ENCODE results near the gene PHF21A. TPM values are rescaled to one million over a fixed set of nuclear protein-coding genes. Genes with fewer than 3 reads are reported as not detected.

Gene PHF21A
- total RNA-seq, 2 experiments from 2014 or later: 59.5 to 66.2 TPM

DNA sequence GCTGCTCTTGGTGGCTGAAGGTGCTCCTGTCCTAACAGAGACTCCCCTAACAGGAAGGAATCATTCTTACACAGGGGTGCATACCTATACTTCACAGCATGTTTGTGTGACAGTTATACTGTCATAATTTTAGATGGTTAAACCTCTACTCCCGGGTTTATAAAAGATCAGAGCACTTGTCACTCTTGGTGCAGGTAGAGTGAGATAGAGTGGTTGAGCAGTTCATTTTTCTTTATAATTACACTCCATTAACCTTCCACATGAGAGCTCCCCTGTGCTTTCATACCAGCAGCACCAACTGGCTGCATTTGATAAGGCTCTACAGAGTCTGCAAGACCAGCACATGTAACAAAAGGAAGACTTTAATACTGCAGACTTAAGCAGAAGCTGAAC is 125.9 kb downstream of the PHF21A start:
- ATAC-seq (ENCODE audit: poor library complexity) (no peak), DNase-seq (no peak)
- H3K9me3 Mint-ChIP-seq: no peaks in the 10 kb centered on the region
- no peaks in the 10 kb centered on the region for H3K36me3 Mint-ChIP-seq (ENCODE audit: low read depth)
- ChIA-PET CTCF (interaction anchor here (1.1 kb wide), 1 partner anchor 11 kb away, joined by 3 read pairs; no protein-coding TSS in a partner anchor), POLR2A (interaction anchor here (1.1 kb wide), 1 partner anchor 11 kb away, joined by 3 read pairs; no protein-coding TSS in a partner anchor)
- no peak overlapping the region for H3K27ac ChIP-seq (ENCODE audit: low read depth in 1 of 2, low read length in 2 of 2)
- H3K27ac Mint-ChIP-seq: no peak overlapping the region
- no peaks in the 10 kb centered on the region for H3K36me3 ChIP-seq (ENCODE audit: insufficient read depth, low read length)
- H3K4me1 ChIP-seq (ENCODE audit: insufficient read depth, low read length): no peaks in the 10 kb centered on the region
- no peak overlapping the region for H3K4me3 ChIP-seq (ENCODE audit: low read length)
- H3K27me3 Mint-ChIP-seq: no peaks in the 10 kb centered on the region
- TF ChIP-seq, protein P1, sequence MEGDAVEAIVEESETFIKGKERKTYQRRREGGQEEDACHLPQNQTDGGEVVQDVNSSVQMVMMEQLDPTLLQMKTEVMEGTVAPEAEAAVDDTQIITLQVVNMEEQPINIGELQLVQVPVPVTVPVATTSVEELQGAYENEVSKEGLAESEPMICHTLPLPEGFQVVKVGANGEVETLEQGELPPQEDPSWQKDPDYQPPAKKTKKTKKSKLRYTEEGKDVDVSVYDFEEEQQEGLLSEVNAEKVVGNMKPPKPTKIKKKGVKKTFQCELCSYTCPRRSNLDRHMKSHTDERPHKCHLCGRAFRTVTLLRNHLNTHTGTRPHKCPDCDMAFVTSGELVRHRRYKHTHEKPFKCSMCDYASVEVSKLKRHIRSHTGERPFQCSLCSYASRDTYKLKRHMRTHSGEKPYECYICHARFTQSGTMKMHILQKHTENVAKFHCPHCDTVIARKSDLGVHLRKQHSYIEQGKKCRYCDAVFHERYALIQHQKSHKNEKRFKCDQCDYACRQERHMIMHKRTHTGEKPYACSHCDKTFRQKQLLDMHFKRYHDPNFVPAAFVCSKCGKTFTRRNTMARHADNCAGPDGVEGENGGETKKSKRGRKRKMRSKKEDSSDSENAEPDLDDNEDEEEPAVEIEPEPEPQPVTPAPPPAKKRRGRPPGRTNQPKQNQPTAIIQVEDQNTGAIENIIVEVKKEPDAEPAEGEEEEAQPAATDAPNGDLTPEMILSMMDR (IDR thresholded peaks at IDR 0.05): no peak
- H3K4me3 Mint-ChIP-seq: no peak overlapping the region
- intact Hi-C loops (cut with DNase I, micrococcal nuclease): no loop called here
- peaks cover 22% of the 10 kb centered on the region for H3K4me1 Mint-ChIP-seq (ENCODE audit: low read depth)
- no peaks in the 10 kb centered on the region for H3K27me3 ChIP-seq (ENCODE audit: control insufficient read depth in 1 of 2, insufficient read depth in 2 of 2, low read length in 2 of 2)
- no peaks in the 10 kb centered on the region for H3K9me3 ChIP-seq (ENCODE audit: control insufficient read depth in 1 of 2, insufficient read depth in 1 of 2, low read length in 2 of 2)

DNA sequence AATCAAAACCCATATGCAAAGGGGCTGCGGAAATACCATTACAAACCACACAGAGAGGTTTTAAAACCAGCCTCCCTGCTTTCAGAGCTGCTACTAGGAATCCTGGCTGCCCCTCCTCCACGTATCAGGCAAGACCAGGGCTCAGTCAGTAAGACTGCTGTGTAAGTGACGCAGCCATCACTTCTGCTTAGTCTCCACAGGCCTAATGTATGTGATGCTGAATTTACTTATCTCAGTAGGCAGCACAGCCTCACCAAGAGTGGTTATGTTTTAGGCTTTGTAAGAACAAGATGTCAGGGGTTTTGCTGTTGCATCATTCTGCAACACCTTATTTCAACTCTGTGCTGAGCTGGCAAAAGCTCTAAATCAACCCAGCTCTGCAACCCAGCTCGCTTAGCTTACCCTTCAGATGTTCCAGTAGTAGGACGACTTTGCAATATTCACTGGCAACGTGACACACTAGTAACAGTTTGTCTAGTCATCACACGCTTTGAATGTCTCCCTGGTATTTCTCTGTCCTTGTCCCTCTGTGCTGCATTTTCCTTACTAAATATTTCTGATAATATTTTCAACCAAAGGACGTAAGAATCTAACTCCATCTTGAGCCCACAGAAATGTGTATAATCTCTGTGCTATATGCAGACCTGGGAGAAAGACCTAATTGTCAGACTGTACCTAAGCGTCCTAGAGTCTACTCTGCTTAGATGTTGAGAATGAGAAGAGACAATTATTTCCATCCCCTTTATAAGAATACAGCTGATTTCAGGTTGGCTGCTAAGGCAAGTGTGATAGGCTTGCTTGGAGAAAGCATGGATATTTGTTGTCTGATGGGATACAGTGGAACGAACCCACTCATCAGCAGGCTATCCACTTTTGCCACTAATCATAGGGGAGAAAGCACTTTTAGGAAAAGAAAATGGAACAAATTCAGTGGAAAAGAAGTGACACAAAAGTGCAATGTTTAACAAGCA is 126.6 kb downstream of the PHF21A start:
- H3K4me1 ChIP-seq (ENCODE audit: insufficient read depth, low read length): no peaks in the 10 kb centered on the region
- Mint-ChIP-seq H3K27ac (no peak overlapping the region), H3K27me3 (no peaks in the 10 kb centered on the region), H3K4me3 (no peak overlapping the region), H3K36me3 (ENCODE audit: low read depth) (no peaks in the 10 kb centered on the region), H3K4me1 (ENCODE audit: low read depth) (peaks cover 16% of the 10 kb centered on the region), H3K9me3 (no peaks in the 10 kb centered on the region)
- DNase-seq: no peak
- H3K36me3 ChIP-seq (ENCODE audit: insufficient read depth, low read length): no peaks in the 10 kb centered on the region
- no peak overlapping the region for H3K4me3 ChIP-seq (ENCODE audit: low read length)
- CTCF ChIA-PET: interaction anchor here (0.6 to 1.5 kb wide), 2 partner anchors 12 to 30 kb away, joined by 3 to 4 read pairs; no protein-coding TSS in a partner anchor
- TF ChIP-seq, protein P1 (IDR thresholded peaks at IDR 0.05): no peak
- no peaks in the 10 kb centered on the region for H3K27me3 ChIP-seq (ENCODE audit: control insufficient read depth in 1 of 2, insufficient read depth in 2 of 2, low read length in 2 of 2)
- ATAC-seq (ENCODE audit: poor library complexity): no peak
- intact Hi-C loops (cut with DNase I, micrococcal nuclease): no loop called here
- H3K9me3 ChIP-seq (ENCODE audit: control insufficient read depth in 1 of 2, insufficient read depth in 1 of 2, low read length in 2 of 2): no peaks in the 10 kb centered on the region
- no peak overlapping the region for H3K27ac ChIP-seq (ENCODE audit: low read depth in 1 of 2, low read length in 2 of 2)
- POLR2A ChIA-PET: interaction anchor here (1.1 kb wide), 1 partner anchor 12 kb away, joined by 3 read pairs; no protein-coding TSS in a partner anchor

DNA sequence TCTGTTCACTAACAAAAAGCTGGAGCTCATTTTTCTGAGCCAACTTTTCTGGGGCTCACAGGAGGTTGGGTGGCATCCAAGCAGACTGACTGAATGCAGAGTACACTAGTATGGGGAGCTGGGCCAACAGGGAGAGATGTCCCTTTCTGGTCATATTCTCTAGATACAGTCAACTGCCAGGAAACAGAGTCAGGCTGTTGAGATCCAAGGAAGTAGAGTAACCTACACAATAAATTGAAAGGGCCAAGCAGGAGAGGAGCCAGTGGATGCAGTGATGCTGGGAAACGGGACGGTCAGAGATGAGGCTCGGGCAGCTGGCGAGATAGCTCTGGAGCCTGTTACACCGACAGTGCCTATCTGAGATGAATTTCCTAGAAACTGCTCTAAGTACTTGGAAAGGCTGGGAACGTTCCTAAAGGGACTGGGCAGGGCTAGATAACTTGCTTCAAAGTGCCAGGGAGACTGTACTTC is 127.7 kb downstream of the PHF21A start:
- Mint-ChIP-seq H3K27me3 (no peaks in the 10 kb centered on the region), H3K4me1 (ENCODE audit: low read depth) (peaks cover 14% of the 10 kb centered on the region), H3K36me3 (ENCODE audit: low read depth) (no peaks in the 10 kb centered on the region), H3K4me3 (no peak overlapping the region), H3K9me3 (no peaks in the 10 kb centered on the region), H3K27ac (no peak overlapping the region)
- H3K9me3 ChIP-seq (ENCODE audit: control insufficient read depth in 1 of 2, insufficient read depth in 1 of 2, low read length in 2 of 2): no peaks in the 10 kb centered on the region
- no peaks in the 10 kb centered on the region for H3K27me3 ChIP-seq (ENCODE audit: control insufficient read depth in 1 of 2, insufficient read depth in 2 of 2, low read length in 2 of 2)
- no peaks in the 10 kb centered on the region for H3K4me1 ChIP-seq (ENCODE audit: insufficient read depth, low read length)
- intact Hi-C loops (cut with DNase I, micrococcal nuclease): no loop called here
- ChIA-PET POLR2A (no interaction called here), CTCF (interaction anchor here (1.5 kb wide), 1 partner anchor 28 kb away, joined by 4 read pairs; no protein-coding TSS in a partner anchor)
- DNase-seq (no peak), ATAC-seq (ENCODE audit: poor library complexity) (no peak)
- no peak overlapping the region for H3K27ac ChIP-seq (ENCODE audit: low read depth in 1 of 2, low read length in 2 of 2)
- TF ChIP-seq, protein P1 (IDR thresholded peaks at IDR 0.05): no peak
- no peak overlapping the region for H3K4me3 ChIP-seq (ENCODE audit: low read length)
- H3K36me3 ChIP-seq (ENCODE audit: insufficient read depth, low read length): no peaks in the 10 kb centered on the region

Data from CD4-positive, alpha-beta T cell (primary cell).